ENCODE results near the gene THAP10.

GRCh38 chr15:70892912-70893560, 803 bp upstream of the THAP10 start:
- peak; percentile 71 for TF ChIP-seq CTCF (IDR thresholded peaks at IDR 0.05; ENCODE audit: poor library complexity)
- no peak for TF ChIP-seq EZH2 (IDR thresholded peaks at IDR 0.05; ENCODE audit: borderline replicate concordance)
